Stimulated activated CD4-positive, alpha-beta T cell treated with anti-CD3 and anti-CD28 coated beads, Interleukin-2, amount 100 ng/mL, for 4 hours (primary cell): ENCODE results near the gene LFNG.
A peak's percentile ranks its signal among the peaks of the same experiment; 100 is the strongest.
"Not testable (repeated sequence)": the region's sequence is repeated elsewhere in the genome, so short reads cannot be mapped to it uniquely, and the experiment has no call there.

Source experiments
- DNase-seq: peaks from one replicate; pipeline ENCODE4 v3.0.0-alpha.2; 2020; ENCODE audit warnings: low read depth

Gene LFNG

DNA sequence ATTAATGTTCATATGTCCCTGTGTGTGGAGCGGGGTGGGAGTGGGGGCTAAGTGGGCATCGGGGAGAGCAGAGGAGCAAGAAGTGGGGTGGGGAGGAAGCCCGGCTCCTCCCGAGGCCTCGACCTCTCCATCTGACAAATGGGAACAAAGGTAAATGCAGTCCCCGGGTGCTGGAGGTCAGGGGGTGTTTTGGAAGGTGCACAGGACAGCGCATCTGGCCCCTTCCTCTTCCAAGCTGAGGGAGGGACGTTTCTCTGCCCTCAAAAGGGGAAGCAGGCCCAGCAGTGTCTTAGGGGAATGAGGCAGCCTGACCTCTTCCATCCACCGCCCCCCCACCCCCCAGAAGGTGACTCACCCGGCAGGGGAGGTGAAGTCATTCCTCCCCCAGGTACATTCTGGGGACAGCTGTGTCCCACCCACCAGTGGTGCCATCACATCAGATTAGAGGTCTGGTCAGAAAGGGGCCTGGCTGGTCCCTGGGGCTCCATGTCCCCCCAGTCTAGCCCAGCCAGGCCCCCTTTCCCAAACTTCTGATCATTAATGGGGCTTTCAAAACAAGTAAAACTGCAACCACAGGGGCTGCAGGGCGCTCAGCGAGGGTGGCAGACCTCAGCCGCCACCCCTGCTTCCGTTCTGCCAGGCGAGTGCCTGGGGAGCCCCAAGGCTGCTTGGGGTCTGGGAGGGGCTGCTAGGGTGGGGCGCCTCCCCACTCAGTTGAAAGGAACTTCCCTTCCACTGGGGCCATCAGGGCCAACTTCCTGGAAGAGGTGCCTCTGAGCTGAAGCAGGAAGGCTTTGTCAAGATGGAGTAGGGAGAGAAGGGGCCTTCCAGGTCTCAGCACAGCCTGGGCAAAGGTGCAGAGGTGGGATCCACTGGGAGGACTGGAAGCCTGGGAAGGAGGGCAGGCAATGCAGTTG, 10.8 kb downstream of the LFNG start:
- DNase-seq = peak; percentile 67

DNA sequence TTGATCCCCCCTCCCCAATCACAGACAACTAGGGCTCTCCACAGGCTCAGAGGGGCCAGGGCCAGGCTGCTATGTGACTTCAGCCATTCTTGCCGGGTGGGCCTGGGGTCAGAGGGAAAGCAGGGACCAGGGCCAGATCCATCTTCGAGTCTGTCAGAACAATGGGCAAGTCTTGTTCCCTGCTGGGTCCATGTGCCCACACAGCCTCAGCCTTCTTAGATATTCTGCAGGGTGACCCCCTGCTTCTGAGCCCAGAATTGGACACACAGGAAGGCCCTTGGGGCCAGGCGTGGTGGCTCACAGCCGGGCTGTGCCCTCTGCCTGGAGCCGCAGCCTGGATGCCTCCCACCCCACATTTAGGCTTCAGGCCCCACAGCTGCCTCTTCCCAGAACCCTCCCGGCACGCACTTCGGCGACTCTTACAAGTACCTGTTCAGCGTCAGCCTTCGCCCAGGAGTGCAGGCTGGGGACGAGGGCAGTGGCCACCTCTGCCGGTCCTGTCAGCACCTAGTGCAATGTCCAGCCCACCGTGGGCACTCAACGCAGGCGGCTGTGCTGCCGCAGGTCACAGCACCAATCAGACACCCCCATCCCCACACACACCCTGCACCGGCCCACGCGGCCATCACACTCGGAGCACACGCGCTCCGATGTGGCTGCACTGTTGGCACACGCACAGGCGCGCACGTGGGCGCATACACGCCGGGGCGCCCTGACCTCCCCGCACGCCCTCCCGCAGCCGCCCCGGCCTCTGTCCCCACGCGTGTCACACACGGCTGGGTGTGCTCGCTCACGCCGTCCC, 11.6 kb downstream of the LFNG start:
- DNase-seq = not testable (repeated sequence)

GRCh38 chr7:2531796-2532110, 12.2 kb downstream of the LFNG start:
- not testable (repeated sequence) for DNase-seq

DNA sequence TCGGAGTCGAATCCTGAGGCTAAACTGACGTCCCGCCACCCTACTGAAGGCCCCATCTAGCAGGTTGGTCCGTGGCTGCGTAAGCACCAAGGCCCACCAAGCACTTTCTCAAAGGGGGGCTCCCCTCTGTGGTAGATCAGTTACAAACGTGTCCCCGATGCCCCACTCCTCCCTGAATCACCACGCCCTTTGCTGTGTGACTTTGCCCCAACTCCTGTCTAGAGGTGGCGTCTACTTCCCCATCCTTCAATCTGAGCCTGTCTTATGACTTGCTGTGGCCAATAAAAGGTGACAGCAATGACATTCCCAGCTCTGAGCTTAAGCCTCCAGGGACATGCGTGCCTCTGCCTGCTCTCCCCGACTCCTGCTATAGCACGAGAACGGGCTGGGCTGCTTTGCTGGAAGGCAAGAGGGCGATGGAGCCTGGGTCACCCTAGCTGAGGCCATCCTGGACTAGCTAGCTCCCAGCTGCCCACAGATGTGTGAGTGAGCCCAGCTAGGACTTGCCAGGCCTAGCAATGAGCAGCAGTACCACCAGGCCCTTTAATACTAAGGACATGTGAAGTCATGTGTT, 12.7 kb downstream of the LFNG start:
- not testable (repeated sequence) for DNase-seq

DNA sequence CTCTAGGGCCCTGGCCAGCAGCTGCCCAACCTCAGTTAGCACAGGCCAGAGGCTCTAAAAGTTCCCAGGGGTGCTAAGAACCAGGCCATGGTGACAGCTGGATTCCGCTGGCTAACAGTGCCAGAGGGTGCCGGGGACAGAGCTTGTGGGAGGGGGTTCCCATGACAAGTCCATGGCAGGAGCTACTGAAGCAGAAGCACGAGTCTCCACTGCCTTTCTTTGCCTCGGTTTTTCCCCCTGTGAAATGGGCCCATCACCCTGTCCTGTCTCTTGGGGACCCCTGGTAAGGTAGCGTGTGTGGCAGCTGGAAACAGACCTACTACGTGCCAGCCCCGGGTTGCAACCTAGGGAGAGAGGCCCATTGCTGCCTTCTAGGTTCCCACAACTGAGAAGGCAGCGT, 13.2 kb downstream of the LFNG start:
- not testable (repeated sequence) for DNase-seq

- not testable (repeated sequence) for DNase-seq
Measured at GRCh38 chr7:2533566-2533965, 14.0 kb downstream of the LFNG start.

GRCh38 chr7:2534214-2534613, 14.6 kb downstream of the LFNG start:
- DNase-seq = not testable (repeated sequence)

DNA sequence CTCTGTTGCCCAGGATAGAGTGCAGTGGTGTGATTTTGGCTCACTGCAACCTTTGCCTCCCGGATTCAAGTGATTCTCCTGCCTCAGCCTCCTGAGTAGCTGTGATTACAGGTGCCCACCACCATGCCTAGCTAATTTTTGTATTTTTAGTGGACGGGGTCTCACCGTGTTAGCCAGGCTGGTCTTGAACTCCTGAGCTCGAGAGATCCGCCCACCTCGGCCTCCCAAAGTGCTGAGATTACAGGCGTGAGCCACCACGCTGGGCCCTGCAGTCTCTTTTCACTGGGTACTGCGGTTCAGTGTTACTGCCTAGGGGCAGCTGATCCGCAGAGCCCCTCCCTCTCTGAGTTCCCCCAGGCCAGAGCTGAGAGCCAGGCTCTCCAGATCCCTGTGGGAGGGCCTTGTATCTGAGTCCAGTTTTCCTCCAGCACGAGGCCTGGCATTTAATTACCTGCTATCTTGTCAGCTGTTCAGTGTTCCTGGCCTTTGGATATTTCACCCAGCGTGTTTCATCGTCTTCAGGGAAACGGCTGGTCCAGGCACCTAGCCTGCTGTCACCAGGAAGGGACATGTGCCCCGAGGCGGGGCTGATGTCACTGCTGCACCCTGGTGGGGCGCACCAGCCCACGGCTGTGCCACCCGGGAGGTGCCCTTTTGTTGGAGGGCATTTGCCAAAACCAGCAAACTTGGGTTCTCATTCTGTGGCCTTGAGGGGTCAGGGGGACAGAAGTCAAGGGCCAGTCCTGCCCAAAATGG, 16.5 kb downstream of the LFNG start:
- DNase-seq = not testable (repeated sequence)

DNA sequence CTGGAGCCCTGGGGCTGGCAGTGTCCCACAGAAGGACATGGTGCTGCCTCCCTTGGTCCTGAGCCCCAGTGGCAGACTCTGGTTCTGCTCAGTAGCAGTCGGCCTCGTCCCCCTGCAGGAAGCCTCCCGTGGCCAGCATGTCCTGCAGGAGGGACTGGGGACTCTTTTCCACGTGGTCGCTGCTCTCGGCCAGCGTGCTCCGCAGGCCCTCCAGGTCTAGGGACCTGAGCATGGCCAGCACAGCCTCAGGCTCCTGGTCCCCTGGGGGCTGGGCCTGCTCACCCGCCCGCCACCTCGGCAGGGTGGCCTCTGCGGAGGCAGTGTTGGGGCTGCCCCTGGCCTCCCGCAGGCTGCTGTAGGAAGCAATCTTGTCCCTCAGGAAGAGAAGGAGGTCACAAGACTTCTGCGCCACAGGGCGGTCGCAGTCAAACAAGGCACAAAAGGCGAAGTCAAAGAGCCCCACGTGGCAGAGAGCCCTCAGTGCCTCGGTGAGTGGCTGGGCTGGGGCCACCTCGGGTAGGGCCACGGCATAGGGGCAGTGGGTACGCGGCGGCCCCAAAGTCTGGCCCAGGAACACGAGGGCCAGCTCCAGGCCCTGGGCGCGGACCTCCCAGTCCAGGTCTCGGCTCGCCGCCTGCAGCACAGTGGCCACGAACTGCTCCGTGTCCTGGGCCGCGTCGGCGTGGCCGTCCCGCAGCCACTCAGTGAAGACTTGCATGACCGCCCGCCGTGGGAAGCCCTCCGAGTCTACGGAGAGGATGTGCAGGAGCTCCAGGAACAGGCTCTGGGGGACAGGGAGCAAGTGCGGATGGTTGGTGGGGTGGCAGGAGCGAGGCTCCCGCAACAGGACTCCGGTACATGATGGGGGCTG, 18.6 kb downstream of the LFNG start:
- no peak for DNase-seq

DNA sequence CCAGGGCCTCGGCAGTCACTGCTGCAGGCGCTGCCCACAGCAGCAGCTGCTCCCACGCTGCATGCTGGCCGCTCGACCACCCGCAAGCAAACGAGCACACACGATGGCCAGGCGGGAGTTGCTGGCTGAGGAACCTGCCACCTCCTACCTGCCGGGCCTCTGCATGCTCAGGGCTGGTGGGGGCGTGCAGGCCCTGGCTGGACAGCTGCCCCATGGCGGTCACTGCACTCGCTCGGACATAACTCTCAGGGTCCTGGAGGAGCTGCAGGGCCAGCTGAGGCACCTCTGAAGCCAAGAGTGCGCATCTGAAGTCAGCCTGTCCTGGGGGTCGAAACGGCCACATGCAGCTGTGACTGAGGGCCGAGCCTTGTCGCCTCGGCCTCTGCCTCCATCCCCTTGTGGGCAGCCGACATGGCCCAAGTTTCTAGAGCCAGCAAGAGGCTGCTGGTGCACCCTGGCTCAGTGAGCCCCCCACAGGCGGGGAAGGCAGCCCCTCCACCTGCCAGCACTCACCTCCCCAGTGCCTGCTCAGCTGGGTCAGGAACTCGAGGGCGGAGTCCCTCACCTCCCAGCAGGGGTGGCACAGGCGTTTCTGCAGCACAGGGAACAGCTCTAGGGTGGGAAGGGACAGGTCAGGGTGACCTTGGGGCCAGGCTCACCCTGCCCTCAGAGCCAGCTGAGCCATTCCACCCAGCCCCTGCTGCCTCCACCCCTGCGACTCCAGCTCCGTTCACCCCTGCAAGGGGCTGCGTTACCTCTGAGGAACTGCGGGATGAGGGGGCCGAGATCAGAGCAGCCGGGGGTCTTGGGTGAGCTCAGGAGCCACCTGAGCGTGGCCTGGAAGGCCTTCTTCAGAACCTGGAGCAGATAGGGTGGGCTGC, 19.7 kb downstream of the LFNG start:
- no peak for DNase-seq

- DNase-seq = no peak
Measured at GRCh38 chr7:2540133-2540532, 20.6 kb downstream of the LFNG start.

DNA sequence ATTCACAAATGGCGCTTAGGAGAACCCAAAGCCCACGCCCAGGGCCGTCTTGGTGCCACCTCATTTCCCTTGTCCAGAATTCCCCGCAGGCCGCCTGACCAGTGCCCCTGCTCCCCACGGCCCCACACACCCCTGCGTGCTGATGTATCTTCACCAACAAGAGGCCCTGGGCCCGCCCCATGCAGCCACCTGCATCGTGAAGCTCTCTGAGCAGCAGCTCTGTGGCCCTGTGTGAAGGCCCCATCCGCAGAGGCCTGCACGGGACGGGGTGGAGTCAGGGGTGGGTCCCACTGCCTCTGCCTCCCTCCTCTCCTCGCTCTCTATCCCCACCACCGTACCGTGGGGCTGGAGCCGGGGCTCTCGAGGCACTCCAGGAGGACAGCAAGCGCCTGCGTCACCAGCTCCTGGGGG, 21.1 kb downstream of the LFNG start:
- no peak for DNase-seq

DNA sequence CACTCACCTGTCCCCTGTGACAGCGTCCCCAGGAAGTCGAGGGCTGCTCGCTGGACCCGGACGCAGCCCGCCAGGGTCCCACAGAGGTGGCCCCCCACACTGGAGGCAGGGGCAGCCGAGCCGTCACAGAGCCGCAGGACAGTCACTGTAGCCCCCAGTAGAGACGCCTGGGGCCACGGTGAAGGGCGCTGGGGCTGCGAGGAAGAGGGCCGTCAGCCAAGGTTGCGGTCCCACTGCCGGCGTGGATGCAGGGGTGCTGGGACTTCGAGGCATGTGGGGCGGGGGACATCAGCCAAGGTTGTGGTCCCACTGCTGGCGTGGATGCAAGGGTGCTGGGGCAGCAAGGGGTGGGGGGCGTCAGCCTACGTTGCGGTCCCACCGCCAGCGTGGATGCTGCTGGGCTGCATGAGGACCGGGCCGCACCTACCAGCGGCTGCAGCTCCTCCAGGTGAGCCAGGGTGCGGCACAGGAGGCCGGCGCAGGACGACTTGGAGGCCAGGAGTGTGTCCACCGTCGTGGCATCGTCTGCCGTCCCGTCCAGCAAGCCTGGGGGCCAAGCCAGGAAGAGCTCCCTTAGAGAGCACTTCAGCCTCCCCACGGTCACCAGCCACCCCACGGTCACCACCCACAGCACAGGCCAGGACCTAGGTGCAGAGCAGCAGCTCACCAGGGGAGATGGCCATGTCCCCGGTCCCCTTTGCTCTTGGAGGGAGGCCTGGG, 21.9 kb downstream of the LFNG start:
- no peak for DNase-seq

DNA sequence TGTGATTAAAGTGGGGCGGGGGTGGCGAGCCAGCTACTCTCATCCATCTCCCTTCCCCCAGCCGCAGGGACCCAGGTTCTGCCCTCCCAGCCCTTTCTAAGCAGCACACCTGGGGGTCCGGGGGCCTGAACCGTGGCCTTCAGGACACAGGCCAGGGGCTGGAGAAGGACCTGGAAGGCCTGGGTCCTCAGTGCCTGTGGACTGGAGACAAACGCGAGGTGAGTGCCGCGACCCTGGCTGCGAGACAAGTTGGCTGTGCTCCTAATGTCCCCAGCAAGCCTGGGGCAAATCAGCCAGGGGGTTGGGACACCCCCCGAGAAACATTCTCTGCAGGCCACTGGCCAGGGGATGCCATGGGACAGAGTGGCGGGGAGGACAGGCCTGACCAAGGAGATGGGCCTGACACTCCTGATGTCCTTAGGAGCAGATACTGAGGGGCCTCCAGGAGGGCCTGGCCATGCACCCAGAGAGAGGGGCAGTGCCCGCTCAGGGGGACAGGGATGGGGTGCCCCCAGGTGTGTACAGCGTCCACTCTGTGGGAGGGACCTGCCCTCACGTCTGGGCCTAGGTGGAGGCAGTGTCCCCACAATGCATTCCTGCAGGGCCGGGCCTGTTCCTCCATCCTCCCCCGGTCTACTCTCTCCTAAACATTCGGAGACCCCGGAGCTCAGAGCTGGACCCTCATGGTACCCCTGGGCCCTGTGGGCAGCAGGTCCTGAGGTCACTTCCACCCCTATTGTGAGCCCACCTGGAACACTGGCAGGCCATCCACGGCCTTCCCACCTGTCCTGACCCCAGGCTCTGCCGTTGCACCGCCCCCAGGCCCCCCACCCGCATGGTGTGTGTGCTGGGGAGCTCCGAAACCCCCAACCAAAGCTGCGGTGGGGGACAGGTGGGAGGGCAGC, 22.7 kb downstream of the LFNG start:
- DNase-seq = no peak

- DNase-seq = no peak
Measured at GRCh38 chr7:2542916-2543871, 23.6 kb downstream of the LFNG start.

DNA sequence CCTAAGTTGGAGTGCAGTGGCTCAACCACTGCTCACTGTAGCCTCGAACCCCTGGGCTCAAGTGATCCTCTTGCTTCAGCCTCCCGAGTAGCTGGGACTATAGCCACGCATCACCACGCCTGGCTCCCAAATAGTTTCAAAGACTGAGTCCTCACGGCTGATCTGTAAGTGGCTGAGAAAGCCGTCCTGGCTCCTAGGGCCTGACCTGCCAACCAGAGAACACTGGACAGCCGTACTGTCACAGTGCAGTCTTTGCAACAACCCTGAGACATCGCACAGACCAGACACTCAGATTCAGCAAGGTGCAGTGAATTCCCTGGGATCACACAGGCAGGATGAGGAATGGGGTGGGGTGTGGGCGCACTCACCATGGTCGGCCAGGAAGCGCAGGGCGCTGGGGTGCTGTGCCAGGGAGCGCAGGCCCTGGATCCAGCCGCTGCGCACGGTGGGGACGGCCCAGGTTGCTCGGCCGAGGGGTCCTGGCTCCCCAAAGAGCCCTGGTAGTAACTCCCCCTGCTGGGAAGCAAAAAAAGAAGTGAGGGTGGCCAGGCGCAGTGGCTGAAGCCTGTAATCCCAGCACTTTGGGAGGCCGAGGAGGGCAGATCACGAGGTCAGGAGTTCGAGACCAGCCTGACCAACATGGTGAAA, 25.1 kb downstream of the LFNG start:
- no peak for DNase-seq
